Astrocyte (in vitro differentiated cells and primary cell): ENCODE data around the gene C19orf53.

Experiments
- EZH2 ChIP-seq: IDR thresholded peaks from 2 replicates; pipeline ENCODE4 v1.6.1; 2012; ENCODE audit warnings: mild to moderate bottlenecking, low read length, inconsistent platforms; ENCODE audit not compliant: insufficient read depth
- TF ChIP-seq, protein P1 (sequence below): IDR thresholded peaks from 2 replicates; pipeline ENCODE4 v1.5.1; 2011; ENCODE audit warnings: low read depth, mild to moderate bottlenecking, inconsistent platforms, low read length, moderate library complexity; ENCODE audit not compliant: insufficient read depth

DNA sequence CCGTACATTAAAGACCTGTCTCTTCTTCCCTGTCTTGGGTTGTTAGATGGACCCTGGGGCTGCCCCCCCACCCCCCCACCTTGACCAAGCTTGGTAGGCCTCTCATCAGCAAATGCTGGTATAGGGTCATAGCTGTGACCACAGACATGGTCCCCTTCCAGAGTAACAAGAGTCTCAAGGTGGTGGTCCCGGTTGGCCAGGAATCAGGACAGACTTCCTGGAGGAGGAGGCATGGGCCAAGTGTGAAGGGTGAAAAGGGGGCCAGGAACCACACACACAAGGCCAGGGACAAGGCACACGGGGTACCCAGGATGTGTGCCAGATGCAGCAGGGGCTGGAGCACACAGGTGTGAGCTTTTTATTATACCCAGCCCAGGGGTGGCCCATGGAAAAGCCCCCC, 11.0 kb upstream of the C19orf53 start:
- TF ChIP-seq, protein P1, sequence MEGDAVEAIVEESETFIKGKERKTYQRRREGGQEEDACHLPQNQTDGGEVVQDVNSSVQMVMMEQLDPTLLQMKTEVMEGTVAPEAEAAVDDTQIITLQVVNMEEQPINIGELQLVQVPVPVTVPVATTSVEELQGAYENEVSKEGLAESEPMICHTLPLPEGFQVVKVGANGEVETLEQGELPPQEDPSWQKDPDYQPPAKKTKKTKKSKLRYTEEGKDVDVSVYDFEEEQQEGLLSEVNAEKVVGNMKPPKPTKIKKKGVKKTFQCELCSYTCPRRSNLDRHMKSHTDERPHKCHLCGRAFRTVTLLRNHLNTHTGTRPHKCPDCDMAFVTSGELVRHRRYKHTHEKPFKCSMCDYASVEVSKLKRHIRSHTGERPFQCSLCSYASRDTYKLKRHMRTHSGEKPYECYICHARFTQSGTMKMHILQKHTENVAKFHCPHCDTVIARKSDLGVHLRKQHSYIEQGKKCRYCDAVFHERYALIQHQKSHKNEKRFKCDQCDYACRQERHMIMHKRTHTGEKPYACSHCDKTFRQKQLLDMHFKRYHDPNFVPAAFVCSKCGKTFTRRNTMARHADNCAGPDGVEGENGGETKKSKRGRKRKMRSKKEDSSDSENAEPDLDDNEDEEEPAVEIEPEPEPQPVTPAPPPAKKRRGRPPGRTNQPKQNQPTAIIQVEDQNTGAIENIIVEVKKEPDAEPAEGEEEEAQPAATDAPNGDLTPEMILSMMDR, result no peak
- TF ChIP-seq EZH2, result no peak
